WTC11 (cell line): ENCODE data around the gene CASP4. TPM values are rescaled to one million over a fixed set of nuclear protein-coding genes. Genes with fewer than 3 reads are reported as not detected.

Experiments used
- ATAC-seq: fragments of 200-7000 bp; cut with Tn5 transposase; 2 replicates; pipeline ENCODE4 v1.10.0; 2021; ENCODE audit warnings: mild to moderate bottlenecking, moderate library complexity
- Bru-seq: library from RNA; stranded (reverse); fragments of 400-500 nt; gene quantifications from one replicate; lab custom pipeline; 2021; lab: Mats Ljungman, UMichigan
- CTCF ChIA-PET: fragments of 300-600 bp; sonication (Branson Sonifier 250); formaldehyde crosslinking; loops from one replicate; lab custom pipeline; 2021; ENCODE audit warnings: antibody characterized with exemption; lab: Charles Lee
- POLR2A ChIA-PET: fragments of 350-600 bp; sonication (Branson Sonifier 250); formaldehyde crosslinking; loops from one replicate; lab custom pipeline; 2021; ENCODE audit warnings: antibody characterized with exemption; lab: Charles Lee
- DNase-seq: peaks from one replicate; pipeline ENCODE4 v3.0.0; 2021; ENCODE audit warnings: low spot score
- H3K27ac Mint-ChIP-seq: 2 replicates; pipeline ENCODE4 v1.8.0; 2021; ENCODE audit warnings: mixed read lengths
- H3K27me3 Mint-ChIP-seq: 2 replicates; pipeline ENCODE4 v1.8.0; 2021; ENCODE audit warnings: low read depth, mild to moderate bottlenecking, moderate library complexity, mixed read lengths
- H3K36me3 Mint-ChIP-seq: 2 replicates; pipeline ENCODE4 v1.8.0; 2021; ENCODE audit warnings: mixed read lengths
- H3K4me1 Mint-ChIP-seq: 2 replicates; pipeline ENCODE4 v1.8.0; 2022; ENCODE audit warnings: mixed read lengths
- H3K4me3 Mint-ChIP-seq: 2 replicates; pipeline ENCODE4 v1.8.0; 2021; ENCODE audit warnings: mild to moderate bottlenecking, moderate library complexity, mixed read lengths
- H3K9me3 Mint-ChIP-seq: 2 replicates; pipeline ENCODE4 v1.8.0; 2021; ENCODE audit warnings: mixed read lengths
- CBFB ChIP-seq: sonication (generic); formaldehyde crosslinking; IDR thresholded peaks from 2 replicates; pipeline ENCODE4 v1.8.1; 2022; ENCODE audit warnings: mild to moderate bottlenecking, low read depth, missing genetic modification reagents
- CREB1 ChIP-seq: sonication (generic); formaldehyde crosslinking; IDR thresholded peaks from 2 replicates; pipeline ENCODE4 v1.8.0; 2023; ENCODE audit warnings: mild to moderate bottlenecking, missing genetic modification reagents
- CREM ChIP-seq: sonication (generic); formaldehyde crosslinking; IDR thresholded peaks from 2 replicates; pipeline ENCODE4 v1.8.1; 2022; ENCODE audit warnings: mild to moderate bottlenecking, missing genetic modification reagents, moderate library complexity
- ELF4 ChIP-seq: sonication (generic); formaldehyde crosslinking; IDR thresholded peaks from 2 replicates; pipeline ENCODE4 v1.8.1; 2022; ENCODE audit warnings: low read depth, mild to moderate bottlenecking, moderate library complexity, missing genetic modification reagents
- GABPB1 ChIP-seq: sonication (generic); formaldehyde crosslinking; IDR thresholded peaks from 2 replicates; pipeline ENCODE4 v1.8.1; 2023; ENCODE audit warnings: mild to moderate bottlenecking, missing genetic modification reagents
- IRF2 ChIP-seq: sonication (generic); formaldehyde crosslinking; IDR thresholded peaks from 2 replicates; pipeline ENCODE4 v1.8.0; 2022; ENCODE audit warnings: low read depth, missing genetic modification reagents, borderline replicate concordance
- JAZF1 ChIP-seq: fragments of 250-450 bp; sonication (Bioruptor Pico); IDR thresholded peaks from 2 replicates; pipeline ENCODE4 v1.9.0; 2021; ENCODE audit warnings: moderate library complexity, mild to moderate bottlenecking, inconsistent platforms
- NR2C2 ChIP-seq: sonication (generic); formaldehyde crosslinking; IDR thresholded peaks from 2 replicates; pipeline ENCODE4 v1.8.0; 2022; ENCODE audit warnings: mild to moderate bottlenecking, missing genetic modification reagents
- OVOL2 ChIP-seq: fragments of 250-450 bp; sonication (Bioruptor Pico); IDR thresholded peaks from 2 replicates; pipeline ENCODE4 v1.9.0; 2021; ENCODE audit warnings: mild to moderate bottlenecking, borderline replicate concordance
- RELA ChIP-seq: sonication (generic); formaldehyde crosslinking; IDR thresholded peaks from 2 replicates; pipeline ENCODE4 v1.8.1; 2022; ENCODE audit warnings: missing genetic modification reagents, mild to moderate bottlenecking, borderline replicate concordance
- SMAD4 ChIP-seq: sonication (generic); formaldehyde crosslinking; IDR thresholded peaks from 2 replicates; pipeline ENCODE4 v1.8.0; 2022; ENCODE audit warnings: mild to moderate bottlenecking, missing genetic modification reagents
- SP1 ChIP-seq: sonication (generic); formaldehyde crosslinking; conservative IDR thresholded peaks from 2 replicates; pipeline ENCODE4 v1.8.1; 2022; ENCODE audit warnings: missing genetic modification reagents
- TEAD4 ChIP-seq: sonication (generic); formaldehyde crosslinking; IDR thresholded peaks from 2 replicates; pipeline ENCODE4 v1.8.0; 2022; ENCODE audit warnings: mild to moderate bottlenecking, missing genetic modification reagents
- ZNF138 ChIP-seq: sonication (generic); formaldehyde crosslinking; conservative IDR thresholded peaks from 2 replicates; pipeline ENCODE4 v1.8.1; 2022; ENCODE audit warnings: mild to moderate bottlenecking, moderate library complexity, missing genetic modification reagents
- ZNF232 ChIP-seq: sonication (generic); formaldehyde crosslinking; IDR thresholded peaks from 2 replicates; pipeline ENCODE4 v1.8.0; 2022; ENCODE audit warnings: mild to moderate bottlenecking, missing genetic modification reagents
- ZNF396 ChIP-seq: fragments of 250-450 bp; sonication (Bioruptor Pico); IDR thresholded peaks from 2 replicates; pipeline ENCODE4 v1.8.0; 2021; ENCODE audit warnings: mild to moderate bottlenecking, moderate library complexity, borderline replicate concordance
- long read RNA-seq, 3 experiments: library from RNA in 1 of 3; library from capped mRNA in 1 of 3; library from polyadenylated mRNA in 1 of 3; unstranded in 2 of 3; stranded (forward) in 1 of 3; transcript quantifications; one replicate each; pipeline ENCODE4 v2.0.0, GENCODE V29; 2021
- total RNA-seq: library from RNA; stranded (reverse); gene quantifications from 3 replicates; pipeline ENCODE4 v1.2.3, GENCODE V29; 2021
- TF ChIP-seq, protein P1 (sequence below): sonication (generic); formaldehyde crosslinking; conservative IDR thresholded peaks from 2 replicates; pipeline ENCODE4 v1.8.1; 2023; ENCODE audit warnings: mild to moderate bottlenecking, low read depth, missing genetic modification reagents, moderate library complexity
- TF ChIP-seq, protein P2 (sequence below): sonication (generic); formaldehyde crosslinking; IDR thresholded peaks from 2 replicates; pipeline ENCODE4 v1.8.1; 2022; ENCODE audit warnings: mild to moderate bottlenecking, moderate library complexity, missing genetic modification reagents
- TF ChIP-seq, protein P3 (sequence below): sonication (generic); formaldehyde crosslinking; IDR thresholded peaks from 2 replicates; pipeline ENCODE4 v1.8.0; 2022; ENCODE audit warnings: mild to moderate bottlenecking, missing genetic modification reagents
- TF ChIP-seq, protein P4 (sequence below): sonication (generic); formaldehyde crosslinking; IDR thresholded peaks from 2 replicates; pipeline ENCODE4 v1.8.0; 2023; ENCODE audit warnings: missing genetic modification reagents
- TF ChIP-seq, protein P5 (sequence below): sonication (generic); formaldehyde crosslinking; IDR thresholded peaks from 2 replicates; pipeline ENCODE4 v1.8.1; 2022; ENCODE audit warnings: low read depth, missing genetic modification reagents, borderline replicate concordance
- TF ChIP-seq, protein P6 (sequence below): fragments of 250-450 bp; sonication (Bioruptor Pico); conservative IDR thresholded peaks from 2 replicates; pipeline ENCODE4 v1.9.0; 2021; ENCODE audit warnings: mild to moderate bottlenecking
- TF ChIP-seq, protein P7 (sequence below): sonication (generic); formaldehyde crosslinking; IDR thresholded peaks from 2 replicates; pipeline ENCODE4 v1.8.1; 2022; ENCODE audit warnings: mild to moderate bottlenecking, missing genetic modification reagents, moderate library complexity, borderline replicate concordance

CASP4 gene
- total RNA-seq: 0.44 to 0.73 TPM (median 0.69 TPM) in 3 replicates
- percentile 12 among the genes with signal in this experiment for Bru-seq, nascent RNA
- long read RNA-seq, experiment 1, partial matches to known transcripts: 0 of 1 reads
- long read RNA-seq, experiment 1, other reads (novel, unspliced or antisense): 1 of 1 reads
- long read RNA-seq, experiment 2: 0 reads
- long read RNA-seq, experiment 3: 0 reads

DNA sequence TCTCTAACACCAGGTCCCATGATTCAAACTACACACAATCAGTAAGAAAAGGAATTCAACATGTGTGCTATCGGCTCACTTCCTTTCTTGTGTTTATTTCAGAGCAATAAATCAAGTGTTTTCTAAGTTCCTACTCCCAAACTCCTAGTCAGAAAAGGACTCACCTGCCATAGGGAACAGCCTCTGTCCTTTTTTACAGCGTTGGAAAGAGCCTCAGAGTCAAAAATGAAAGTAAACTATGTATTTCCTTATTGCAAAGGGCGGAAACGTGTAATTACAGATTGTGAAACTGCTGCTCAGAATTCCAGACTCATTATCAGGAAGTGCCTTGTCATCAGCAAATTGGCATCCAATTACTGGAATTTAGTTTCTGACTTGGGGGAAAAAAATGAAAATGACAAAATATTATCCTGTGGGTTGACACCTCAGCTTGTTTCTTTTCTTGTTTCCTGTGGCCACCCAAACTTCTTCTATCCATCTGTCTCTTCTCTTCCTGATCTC is at the start of gene CASP4:
CASP4 (minus strand) TSS at position 220 of the 501 bp plus-strand sequence; CDS start at position 171, 49 bp downstream.
- Mint-ChIP-seq H3K9me3 (peaks cover 60% of the 10 kb centered on the region), H3K27me3 (no peaks in the 10 kb centered on the region), H3K27ac (peak within 1 kb of the TSS; percentile 70; the same call in 1 of the 2 replicates), H3K4me1 (peaks cover 19% of the 10 kb centered on the region), H3K4me3 (no peak within 1 kb of the TSS), H3K36me3 (peaks cover 54% of the 10 kb centered on the region)
- TF ChIP-seq ELF4 (no peak), CREB1 (CRISPR knock-in tag) (no peak), NR2C2 (CRISPR knock-in tag) (no peak), OVOL2 (CRISPR knock-in tag) (no peak), CREM (CRISPR knock-in tag) (no peak)
- TF ChIP-seq, protein P1, sequence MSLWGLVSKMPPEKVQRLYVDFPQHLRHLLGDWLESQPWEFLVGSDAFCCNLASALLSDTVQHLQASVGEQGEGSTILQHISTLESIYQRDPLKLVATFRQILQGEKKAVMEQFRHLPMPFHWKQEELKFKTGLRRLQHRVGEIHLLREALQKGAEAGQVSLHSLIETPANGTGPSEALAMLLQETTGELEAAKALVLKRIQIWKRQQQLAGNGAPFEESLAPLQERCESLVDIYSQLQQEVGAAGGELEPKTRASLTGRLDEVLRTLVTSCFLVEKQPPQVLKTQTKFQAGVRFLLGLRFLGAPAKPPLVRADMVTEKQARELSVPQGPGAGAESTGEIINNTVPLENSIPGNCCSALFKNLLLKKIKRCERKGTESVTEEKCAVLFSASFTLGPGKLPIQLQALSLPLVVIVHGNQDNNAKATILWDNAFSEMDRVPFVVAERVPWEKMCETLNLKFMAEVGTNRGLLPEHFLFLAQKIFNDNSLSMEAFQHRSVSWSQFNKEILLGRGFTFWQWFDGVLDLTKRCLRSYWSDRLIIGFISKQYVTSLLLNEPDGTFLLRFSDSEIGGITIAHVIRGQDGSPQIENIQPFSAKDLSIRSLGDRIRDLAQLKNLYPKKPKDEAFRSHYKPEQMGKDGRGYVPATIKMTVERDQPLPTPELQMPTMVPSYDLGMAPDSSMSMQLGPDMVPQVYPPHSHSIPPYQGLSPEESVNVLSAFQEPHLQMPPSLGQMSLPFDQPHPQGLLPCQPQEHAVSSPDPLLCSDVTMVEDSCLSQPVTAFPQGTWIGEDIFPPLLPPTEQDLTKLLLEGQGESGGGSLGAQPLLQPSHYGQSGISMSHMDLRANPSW (CRISPR knock-in tag): no peak
- TF ChIP-seq, protein P2, sequence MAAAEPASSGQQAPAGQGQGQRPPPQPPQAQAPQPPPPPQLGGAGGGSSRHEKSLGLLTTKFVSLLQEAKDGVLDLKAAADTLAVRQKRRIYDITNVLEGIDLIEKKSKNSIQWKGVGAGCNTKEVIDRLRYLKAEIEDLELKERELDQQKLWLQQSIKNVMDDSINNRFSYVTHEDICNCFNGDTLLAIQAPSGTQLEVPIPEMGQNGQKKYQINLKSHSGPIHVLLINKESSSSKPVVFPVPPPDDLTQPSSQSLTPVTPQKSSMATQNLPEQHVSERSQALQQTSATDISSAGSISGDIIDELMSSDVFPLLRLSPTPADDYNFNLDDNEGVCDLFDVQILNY: no peak
- CTCF ChIA-PET: interaction anchor here (0.7 to 2.3 kb wide), 2 partner anchors 32 to 420 kb away, joined by 3 to 7 read pairs; no protein-coding TSS in a partner anchor
- DNase-seq (no peak), ATAC-seq (no peak)
- POLR2A ChIA-PET: no interaction called here

DNA sequence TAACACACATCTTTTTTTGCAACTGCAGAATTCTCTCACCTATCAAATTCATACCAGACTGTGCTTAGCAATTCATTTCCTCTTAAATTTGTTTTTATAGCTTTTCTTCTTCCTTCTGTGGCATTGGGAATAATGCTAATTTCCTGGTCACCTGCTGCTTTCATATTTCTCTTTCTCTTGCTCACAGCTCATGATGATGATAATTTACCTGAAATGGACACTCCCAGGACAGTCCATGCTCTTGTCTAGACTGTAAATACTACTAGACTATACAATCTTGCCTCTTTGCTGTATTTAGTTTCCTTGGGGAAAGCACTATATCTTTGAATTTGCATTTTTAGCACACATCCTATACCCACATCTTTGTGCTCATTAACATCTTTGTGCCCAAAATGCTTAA is 39.1 kb upstream of the CASP4 start:
- Mint-ChIP-seq H3K4me3 (no peak overlapping the region), H3K9me3 (0 out of 2 replicates have a peak, but pooled peaks cover 3% of the 10 kb centered on the region), H3K36me3 (no peaks in the 10 kb centered on the region), H3K27ac (no peak overlapping the region), H3K4me1 (peaks cover 5% of the 10 kb centered on the region), H3K27me3 (no peaks in the 10 kb centered on the region)
- DNase-seq (no peak), ATAC-seq (no peak)
- no peak for TF ChIP-seq JAZF1 (CRISPR knock-in tag)
- TF ChIP-seq, protein P3, sequence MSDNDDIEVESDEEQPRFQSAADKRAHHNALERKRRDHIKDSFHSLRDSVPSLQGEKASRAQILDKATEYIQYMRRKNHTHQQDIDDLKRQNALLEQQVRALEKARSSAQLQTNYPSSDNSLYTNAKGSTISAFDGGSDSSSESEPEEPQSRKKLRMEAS (CRISPR knock-in tag): no peak
- TF ChIP-seq ZNF138: no peak
- CTCF ChIA-PET: no interaction called here
- POLR2A ChIA-PET: no interaction called here

DNA sequence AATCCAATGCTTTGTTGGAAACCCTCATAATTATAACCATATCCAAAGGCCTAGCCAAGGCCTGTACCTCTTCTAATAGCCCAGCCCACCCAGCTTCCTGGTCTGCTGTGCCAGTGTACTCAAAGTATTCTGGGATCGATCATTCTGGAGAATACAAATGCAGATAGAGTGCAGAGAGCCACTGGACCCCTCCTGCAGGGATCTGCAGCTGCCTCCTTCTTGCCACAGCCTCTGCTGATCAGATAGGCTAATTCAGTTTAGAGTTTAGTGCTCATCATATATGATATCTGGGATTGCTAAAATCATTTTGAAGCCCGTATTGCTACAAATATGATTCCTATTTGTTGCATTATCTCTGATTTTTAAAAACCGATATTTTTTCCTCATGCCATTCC is 37.1 kb upstream of the CASP4 start:
- H3K4me1 Mint-ChIP-seq: peaks cover 8% of the 10 kb centered on the region
- peak; percentile 46; the same call in 1 of the 2 replicates for ATAC-seq
- no peaks in the 10 kb centered on the region for H3K27me3 Mint-ChIP-seq
- H3K9me3 Mint-ChIP-seq: peaks cover 9% of the 10 kb centered on the region
- H3K27ac Mint-ChIP-seq: no peak overlapping the region
- CTCF ChIA-PET: no interaction called here
- H3K4me3 Mint-ChIP-seq: no peak overlapping the region
- H3K36me3 Mint-ChIP-seq: no peaks in the 10 kb centered on the region
- POLR2A ChIA-PET: no interaction called here
- DNase-seq: no peak
- TF ChIP-seq ZNF232 (CRISPR knock-in tag): no peak
- no peak for TF ChIP-seq IRF2 (CRISPR knock-in tag)
- TF ChIP-seq, protein P4, sequence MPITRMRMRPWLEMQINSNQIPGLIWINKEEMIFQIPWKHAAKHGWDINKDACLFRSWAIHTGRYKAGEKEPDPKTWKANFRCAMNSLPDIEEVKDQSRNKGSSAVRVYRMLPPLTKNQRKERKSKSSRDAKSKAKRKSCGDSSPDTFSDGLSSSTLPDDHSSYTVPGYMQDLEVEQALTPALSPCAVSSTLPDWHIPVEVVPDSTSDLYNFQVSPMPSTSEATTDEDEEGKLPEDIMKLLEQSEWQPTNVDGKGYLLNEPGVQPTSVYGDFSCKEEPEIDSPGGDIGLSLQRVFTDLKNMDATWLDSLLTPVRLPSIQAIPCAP: no peak
- no peak for TF ChIP-seq GABPB1 (CRISPR knock-in tag)
- no peak for TF ChIP-seq RELA (CRISPR knock-in tag)
- TF ChIP-seq, protein P5, sequence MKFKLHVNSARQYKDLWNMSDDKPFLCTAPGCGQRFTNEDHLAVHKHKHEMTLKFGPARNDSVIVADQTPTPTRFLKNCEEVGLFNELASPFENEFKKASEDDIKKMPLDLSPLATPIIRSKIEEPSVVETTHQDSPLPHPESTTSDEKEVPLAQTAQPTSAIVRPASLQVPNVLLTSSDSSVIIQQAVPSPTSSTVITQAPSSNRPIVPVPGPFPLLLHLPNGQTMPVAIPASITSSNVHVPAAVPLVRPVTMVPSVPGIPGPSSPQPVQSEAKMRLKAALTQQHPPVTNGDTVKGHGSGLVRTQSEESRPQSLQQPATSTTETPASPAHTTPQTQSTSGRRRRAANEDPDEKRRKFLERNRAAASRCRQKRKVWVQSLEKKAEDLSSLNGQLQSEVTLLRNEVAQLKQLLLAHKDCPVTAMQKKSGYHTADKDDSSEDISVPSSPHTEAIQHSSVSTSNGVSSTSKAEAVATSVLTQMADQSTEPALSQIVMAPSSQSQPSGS (CRISPR knock-in tag): no peak
- no peak for TF ChIP-seq ZNF396 (CRISPR knock-in tag)
- TF ChIP-seq, protein P6, sequence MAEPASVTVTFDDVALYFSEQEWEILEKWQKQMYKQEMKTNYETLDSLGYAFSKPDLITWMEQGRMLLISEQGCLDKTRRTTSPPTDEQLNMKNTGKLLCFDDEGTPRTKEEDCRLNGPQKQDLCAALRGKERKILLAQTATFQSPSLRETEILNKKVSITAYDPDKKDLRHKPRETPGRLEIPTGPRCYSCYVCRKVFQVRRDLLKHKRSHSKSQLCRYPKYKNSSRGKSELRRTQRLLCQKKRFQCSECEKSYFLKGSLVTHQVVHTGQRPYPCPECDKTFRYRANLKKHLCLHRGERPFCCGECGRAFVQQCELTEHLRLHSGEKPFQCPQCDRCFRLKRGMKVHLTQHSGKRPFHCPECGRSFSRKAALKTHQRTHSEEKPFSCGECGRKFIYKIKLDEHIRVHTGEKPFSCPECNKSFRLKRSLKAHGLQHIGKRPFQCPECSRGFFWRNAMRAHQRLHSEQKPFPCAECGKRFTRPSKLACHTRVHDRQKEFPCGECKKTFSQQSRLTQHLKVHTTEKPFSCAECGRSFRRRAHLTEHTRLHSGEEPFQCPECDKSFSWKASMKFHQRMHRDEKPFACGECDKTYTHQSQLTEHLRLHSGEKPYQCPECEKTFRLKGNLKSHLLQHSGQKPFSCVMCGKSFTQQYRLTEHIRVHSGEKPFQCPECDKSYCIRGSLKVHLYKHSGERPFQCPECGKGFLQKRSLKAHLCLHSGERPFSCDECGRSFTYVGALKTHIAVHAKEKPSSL (CRISPR knock-in tag): no peak
- TF ChIP-seq ZNF138: no peak
- TF ChIP-seq SMAD4 (CRISPR knock-in tag): no peak
- no peak for TF ChIP-seq CBFB (CRISPR knock-in tag)
- TF ChIP-seq, protein P7, sequence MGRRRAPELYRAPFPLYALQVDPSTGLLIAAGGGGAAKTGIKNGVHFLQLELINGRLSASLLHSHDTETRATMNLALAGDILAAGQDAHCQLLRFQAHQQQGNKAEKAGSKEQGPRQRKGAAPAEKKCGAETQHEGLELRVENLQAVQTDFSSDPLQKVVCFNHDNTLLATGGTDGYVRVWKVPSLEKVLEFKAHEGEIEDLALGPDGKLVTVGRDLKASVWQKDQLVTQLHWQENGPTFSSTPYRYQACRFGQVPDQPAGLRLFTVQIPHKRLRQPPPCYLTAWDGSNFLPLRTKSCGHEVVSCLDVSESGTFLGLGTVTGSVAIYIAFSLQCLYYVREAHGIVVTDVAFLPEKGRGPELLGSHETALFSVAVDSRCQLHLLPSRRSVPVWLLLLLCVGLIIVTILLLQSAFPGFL (CRISPR knock-in tag): no peak
- no peak for TF ChIP-seq SP1 (CRISPR knock-in tag)
- TF ChIP-seq TEAD4 (CRISPR knock-in tag): no peak
